Measurements from ENCODE around the gene TTC16. TPM values are rescaled to one million over a fixed set of nuclear protein-coding genes. Genes with fewer than 3 reads are reported as not detected.

The TTC16 gene
- total and polyA plus RNA-seq, 4 donors: 1.5 to 5.6 (median 2.7) TPM

DNA sequence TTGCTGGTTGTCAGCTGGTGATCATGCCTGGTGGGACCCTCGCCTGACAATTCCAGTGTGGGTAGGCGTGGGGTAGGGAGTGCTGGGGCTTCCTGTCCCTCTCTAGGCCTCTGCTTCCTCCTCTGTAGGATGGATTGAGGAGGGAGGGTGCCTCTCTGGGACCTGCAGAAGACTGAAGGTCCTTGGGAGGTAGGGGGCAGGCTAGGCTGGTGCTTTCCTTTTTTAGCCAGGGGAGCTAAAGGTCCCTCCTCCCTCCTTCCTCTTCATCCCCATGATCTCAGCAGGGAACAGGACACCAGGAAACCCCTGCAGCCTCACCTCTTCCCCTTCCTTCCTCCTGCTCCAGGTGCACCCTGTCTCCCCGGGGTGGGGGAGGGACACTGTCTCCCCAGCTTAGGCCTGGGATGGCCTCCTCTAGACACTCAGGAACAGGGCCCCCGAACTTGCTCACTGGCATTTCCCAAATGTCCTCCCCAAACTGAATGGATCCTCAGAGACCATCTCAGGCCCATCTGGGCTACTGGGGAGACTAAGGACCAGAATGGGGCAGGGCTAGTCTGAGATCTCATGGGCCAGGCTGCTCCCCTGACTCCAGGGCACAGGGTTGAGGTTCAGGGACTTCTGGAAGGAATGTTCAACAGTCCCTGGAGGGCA, 54.2 kb downstream of the TTC16 start:
- no peak for ATAC-seq (ENCODE audit: insufficient read depth, low FRiP score)
- TF ChIP-seq, protein P1, sequence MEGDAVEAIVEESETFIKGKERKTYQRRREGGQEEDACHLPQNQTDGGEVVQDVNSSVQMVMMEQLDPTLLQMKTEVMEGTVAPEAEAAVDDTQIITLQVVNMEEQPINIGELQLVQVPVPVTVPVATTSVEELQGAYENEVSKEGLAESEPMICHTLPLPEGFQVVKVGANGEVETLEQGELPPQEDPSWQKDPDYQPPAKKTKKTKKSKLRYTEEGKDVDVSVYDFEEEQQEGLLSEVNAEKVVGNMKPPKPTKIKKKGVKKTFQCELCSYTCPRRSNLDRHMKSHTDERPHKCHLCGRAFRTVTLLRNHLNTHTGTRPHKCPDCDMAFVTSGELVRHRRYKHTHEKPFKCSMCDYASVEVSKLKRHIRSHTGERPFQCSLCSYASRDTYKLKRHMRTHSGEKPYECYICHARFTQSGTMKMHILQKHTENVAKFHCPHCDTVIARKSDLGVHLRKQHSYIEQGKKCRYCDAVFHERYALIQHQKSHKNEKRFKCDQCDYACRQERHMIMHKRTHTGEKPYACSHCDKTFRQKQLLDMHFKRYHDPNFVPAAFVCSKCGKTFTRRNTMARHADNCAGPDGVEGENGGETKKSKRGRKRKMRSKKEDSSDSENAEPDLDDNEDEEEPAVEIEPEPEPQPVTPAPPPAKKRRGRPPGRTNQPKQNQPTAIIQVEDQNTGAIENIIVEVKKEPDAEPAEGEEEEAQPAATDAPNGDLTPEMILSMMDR (IDR thresholded peaks at IDR 0.05; ENCODE audit: control extremely low read depth, extremely low read depth): peak; percentile 7
- no peak overlapping the region for H3K9ac ChIP-seq (ENCODE audit: insufficient read depth in 1 of 2, low read length in 2 of 2)

DNA sequence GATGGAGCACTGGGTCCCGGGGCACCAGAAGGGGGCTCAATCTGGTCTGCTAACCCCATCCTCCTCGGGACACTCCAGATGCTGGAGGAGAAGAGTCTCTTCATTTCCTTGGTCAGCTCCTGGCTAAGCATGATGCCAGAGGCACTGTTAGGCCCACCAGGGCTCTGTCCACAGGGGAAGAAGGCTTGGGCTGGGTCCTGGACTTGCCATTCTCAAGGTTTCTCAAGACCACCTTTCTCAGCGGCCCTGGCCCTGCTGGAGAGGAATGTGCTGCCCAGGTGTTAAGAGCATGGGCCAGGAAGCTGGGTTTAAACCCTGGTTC, 54.7 kb downstream of the TTC16 start:
- no peaks in the 10 kb centered on the region for H3K27me3 ChIP-seq (ENCODE audit: control insufficient read depth in 3 of 3, insufficient read depth in 3 of 3, low read length in 2 of 3)
- ATAC-seq (ENCODE audit: insufficient read depth, low FRiP score) (no peak), DNase-seq (no peak)
- H3K36me3 ChIP-seq (ENCODE audit: control insufficient read depth in 4 of 4, insufficient read depth in 4 of 4, low read length in 4 of 4): peaks cover 0 to 12% (median under 1%) of the 10 kb centered on the region in 4 donors
- H3K27ac ChIP-seq (ENCODE audit: low read depth in 1 of 2, low read length in 1 of 2): peak overlapping the region; percentile 9 to 82
- no peak overlapping the region for H3K9ac ChIP-seq (ENCODE audit: insufficient read depth in 1 of 2, low read length in 2 of 2)
- WGBS, 2 donors: 26 to 33% methylated on average over 3 of the region's 3 CpGs
- H3K4me1 ChIP-seq (ENCODE audit: control insufficient read depth in 5 of 5, insufficient read depth in 5 of 5, low read length in 5 of 5): peaks cover 0 to 21% (median 4%) of the 10 kb centered on the region in 5 donors
- no peaks in the 10 kb centered on the region for H3K9me3 ChIP-seq (ENCODE audit: control insufficient read depth in 4 of 4, insufficient read depth in 3 of 4, low read length in 3 of 4)
- TF ChIP-seq, protein P1 (IDR thresholded peaks at IDR 0.05; ENCODE audit: control extremely low read depth, extremely low read depth): no peak
- H3K4me3 ChIP-seq: peak overlapping the region; percentile 41

More for the DNA sequence above, 54.2 kb downstream of the TTC16 start:
- H3K4me3 ChIP-seq: peak overlapping the region; percentile 41
- H3K9me3 ChIP-seq (ENCODE audit: control insufficient read depth in 4 of 4, insufficient read depth in 3 of 4, low read length in 3 of 4): no peaks in the 10 kb centered on the region
- H3K27ac ChIP-seq (ENCODE audit: low read depth in 1 of 2, low read length in 1 of 2): peak overlapping the region; percentile 9 to 82
- peaks cover 0 to 21% (median 4%) of the 10 kb centered on the region in 5 donors for H3K4me1 ChIP-seq (ENCODE audit: control insufficient read depth in 5 of 5, insufficient read depth in 5 of 5, low read length in 5 of 5)
- WGBS, 2 donors: 10 to 33% methylated on average over 4 of the region's 4 CpGs
- no peaks in the 10 kb centered on the region for H3K27me3 ChIP-seq (ENCODE audit: control insufficient read depth in 3 of 3, insufficient read depth in 3 of 3, low read length in 2 of 3)
- H3K36me3 ChIP-seq (ENCODE audit: control insufficient read depth in 4 of 4, insufficient read depth in 4 of 4, low read length in 4 of 4): peaks cover 0 to 12% (median under 1%) of the 10 kb centered on the region in 4 donors
- peak in 1 of 3 donors; percentile 54 for DNase-seq

DNA sequence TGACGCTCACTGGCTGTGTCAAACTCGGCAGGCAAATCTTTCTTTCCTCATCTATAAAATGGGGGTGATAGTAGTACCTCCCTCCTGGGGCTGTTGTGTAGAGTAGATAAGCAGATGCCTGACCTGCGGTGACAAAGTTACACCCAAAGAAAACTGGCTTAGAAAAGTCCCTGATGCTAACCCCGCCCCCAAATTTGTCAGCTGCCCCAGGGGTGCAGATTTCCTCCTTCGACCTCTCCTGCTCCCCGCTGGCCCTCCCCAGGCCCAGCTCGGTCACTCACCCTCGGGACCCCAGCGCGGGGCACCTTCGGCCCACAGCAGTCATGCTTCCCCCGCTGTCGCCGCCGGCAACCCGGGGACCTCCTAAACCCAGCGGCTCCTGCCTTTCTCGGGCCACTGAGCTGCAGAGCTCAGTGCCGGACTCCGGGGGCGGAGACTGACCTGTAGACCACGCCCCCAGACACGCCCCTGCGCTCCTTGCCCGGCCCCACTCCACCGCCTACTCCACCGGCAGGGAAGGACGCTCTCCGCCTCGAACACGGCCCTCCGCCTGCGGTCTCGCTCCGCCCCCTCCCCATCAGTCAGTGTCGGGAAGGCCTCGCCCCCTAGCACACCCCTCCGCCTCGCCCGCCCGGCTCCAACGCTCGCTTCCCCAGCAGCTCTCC, 55.2 kb downstream of the TTC16 start:
- DNase-seq (peak; percentile 99), ATAC-seq (ENCODE audit: insufficient read depth, low FRiP score) (peak; percentile 98)
- H3K4me3 ChIP-seq: peak overlapping the region; percentile 41
- H3K27ac ChIP-seq (ENCODE audit: low read depth in 1 of 2, low read length in 1 of 2): peak overlapping the region; percentile 9 to 82
- H3K36me3 ChIP-seq (ENCODE audit: control insufficient read depth in 4 of 4, insufficient read depth in 4 of 4, low read length in 4 of 4): peaks cover 0 to 10% (median under 1%) of the 10 kb centered on the region in 4 donors
- H3K9ac ChIP-seq (ENCODE audit: insufficient read depth in 1 of 2, low read length in 2 of 2): no peak overlapping the region
- H3K4me1 ChIP-seq (ENCODE audit: control insufficient read depth in 5 of 5, insufficient read depth in 5 of 5, low read length in 5 of 5): peaks cover 0 to 21% (median 4%) of the 10 kb centered on the region in 5 donors
- TF ChIP-seq, protein P1 (IDR thresholded peaks at IDR 0.05; ENCODE audit: control extremely low read depth, extremely low read depth): no peak
- H3K9me3 ChIP-seq (ENCODE audit: control insufficient read depth in 4 of 4, insufficient read depth in 3 of 4, low read length in 3 of 4): no peaks in the 10 kb centered on the region
- no peaks in the 10 kb centered on the region for H3K27me3 ChIP-seq (ENCODE audit: control insufficient read depth in 3 of 3, insufficient read depth in 3 of 3, low read length in 2 of 3)
- 1 to 2% methylated on average over 30 to 43 of the region's 43 CpGs for WGBS, 2 donors
